Loucy (cell line): Measurements from ENCODE around the gene GPC5.

Experiments
- H2AFZ ChIP-seq: fragments of 200-600 bp; sonication (generic); 2 replicates; pipeline ENCODE4 v1.6.0; 2016; ENCODE audit warnings: antibody characterized with exemption, mild to moderate bottlenecking, low read length, moderate library complexity
- H3F3A ChIP-seq: fragments of 200-600 bp; 2 replicates; pipeline ENCODE4 v1.6.0; 2016; ENCODE audit warnings: antibody characterized with exemption, low read depth, mild to moderate bottlenecking
- H3K27me3 ChIP-seq: fragments of 200-600 bp; sonication (generic); 2 replicates; pipeline ENCODE4 v1.6.1; 2014; ENCODE audit warnings: low read length, mild to moderate bottlenecking; ENCODE audit not compliant: insufficient read depth, poor library complexity, severe bottlenecking
- H3K36me3 ChIP-seq: fragments of 200-600 bp; sonication (generic); 2 replicates; pipeline ENCODE4 v1.6.1; 2016; ENCODE audit warnings: low read length; ENCODE audit not compliant: insufficient read depth
- H3K4me1 ChIP-seq: fragments of 200-600 bp; sonication (generic); 2 replicates; pipeline ENCODE4 v1.5.1; 2014; ENCODE audit warnings: low read length, mild to moderate bottlenecking; ENCODE audit not compliant: insufficient read depth, poor library complexity, severe bottlenecking
- H3K4me2 ChIP-seq: fragments of 200-600 bp; sonication (generic); 2 replicates; pipeline ENCODE4 v1.6.0; 2014; ENCODE audit warnings: antibody characterized with exemption, low read length, low read depth, mild to moderate bottlenecking; ENCODE audit not compliant: poor library complexity, severe bottlenecking
- H3K4me3 ChIP-seq: fragments of 200-600 bp; sonication (generic); 2 replicates; pipeline ENCODE4 v1.5.1; 2014; ENCODE audit warnings: low read length, mild to moderate bottlenecking, mixed read lengths; ENCODE audit not compliant: poor library complexity, severe bottlenecking
- H3K79me2 ChIP-seq: fragments of 200-600 bp; sonication (generic); 2 replicates; pipeline ENCODE4 v1.6.1; 2014; ENCODE audit warnings: low read length; ENCODE audit not compliant: insufficient read depth
- H3K9ac ChIP-seq: fragments of 200-600 bp; sonication (generic); 2 replicates; pipeline ENCODE4 v1.6.0; 2014; ENCODE audit warnings: mild to moderate bottlenecking, low read depth, low read length, moderate library complexity; ENCODE audit not compliant: poor library complexity, severe bottlenecking
- H3K9me2 ChIP-seq: fragments of 200-600 bp; sonication (generic); replicated peaks from 2 replicates; pipeline ENCODE4 v1.6.1; 2016; ENCODE audit warnings: low read depth, low read length, mixed read lengths
- H3K9me3 ChIP-seq: fragments of 200-600 bp; sonication (generic); 2 replicates; pipeline ENCODE4 v1.6.1; 2014; ENCODE audit warnings: mild to moderate bottlenecking, antibody characterized with exemption, low read length, low read depth; ENCODE audit not compliant: insufficient read depth
- H4K20me1 ChIP-seq: fragments of 200-600 bp; sonication (generic); 2 replicates; pipeline ENCODE4 v1.6.0; 2014; ENCODE audit warnings: antibody characterized with exemption, low read length, mild to moderate bottlenecking; ENCODE audit not compliant: insufficient read depth, poor library complexity, severe bottlenecking
- CTCF ChIP-seq: fragments of 200-600 bp; sonication (generic); conservative IDR thresholded peaks from 2 replicates; pipeline ENCODE4 v1.5.1; 2014; ENCODE audit warnings: mild to moderate bottlenecking, antibody characterized with exemption, low read length
- EZH2phosphoT487 ChIP-seq: fragments of 200-600 bp; IDR thresholded peaks from 2 replicates; pipeline ENCODE4 v1.6.1; 2018; ENCODE audit warnings: antibody characterized with exemption, mild to moderate bottlenecking, moderate library complexity, borderline replicate concordance

GPC5 gene

DNA sequence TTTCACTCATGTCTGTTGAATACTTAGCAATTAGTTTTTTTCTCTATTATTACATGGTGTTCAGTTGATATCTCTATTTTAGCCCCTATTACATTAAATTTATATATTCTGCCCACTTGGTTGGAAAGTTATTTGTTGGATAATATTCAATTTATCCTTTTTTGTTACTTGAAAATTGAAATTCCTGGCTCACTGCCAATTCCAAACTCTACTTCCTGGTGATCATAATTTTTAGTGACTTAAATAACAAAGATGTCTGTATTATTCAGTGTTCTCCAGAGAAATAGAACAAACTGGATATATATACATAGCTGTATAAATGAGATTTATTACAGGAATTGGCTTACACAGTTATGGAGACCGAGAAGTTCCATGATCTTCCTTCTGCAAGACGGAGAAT, 93.6 kb downstream of the GPC5 start:
- Histone ChIP-seq H3K9me3 (no peaks in the 10 kb centered on the region; the same call in 1 of the 2 replicates), H4K20me1 (no peaks in the 10 kb centered on the region), H3K27me3 (no peaks in the 10 kb centered on the region), H3K4me2 (no peak overlapping the region), H3K36me3 (no peaks in the 10 kb centered on the region), H3K9me2 (no peaks in the 10 kb centered on the region), H3F3A (no peaks in the 10 kb centered on the region), H3K79me2 (no peaks in the 10 kb centered on the region), H3K4me3 (no peak overlapping the region), H3K4me1 (no peaks in the 10 kb centered on the region), H2AFZ (no peak overlapping the region), H3K9ac (no peak overlapping the region)
- TF ChIP-seq EZH2phosphoT487 (no peak), CTCF (no peak)

- no peaks in the 10 kb centered on the region; the same call in 1 of the 2 replicates for H3K9me3 ChIP-seq
- TF ChIP-seq EZH2phosphoT487 (no peak), CTCF (no peak)
- H3K36me3 ChIP-seq, result no peaks in the 10 kb centered on the region
- no peak overlapping the region for H2AFZ ChIP-seq
- H4K20me1 ChIP-seq, result no peaks in the 10 kb centered on the region
- H3K4me1 ChIP-seq, result no peaks in the 10 kb centered on the region
- no peaks in the 10 kb centered on the region for H3K9me2 ChIP-seq
- no peak overlapping the region for H3K4me3 ChIP-seq
- H3K9ac ChIP-seq, result no peak overlapping the region
- H3F3A ChIP-seq, result no peaks in the 10 kb centered on the region
- H3K79me2 ChIP-seq, result no peaks in the 10 kb centered on the region
- H3K4me2 ChIP-seq, result no peak overlapping the region
- H3K27me3 ChIP-seq, result no peaks in the 10 kb centered on the region
These were observed 95.0 kb downstream of the GPC5 start for GRCh38 chr13:91493442-91493841.

DNA sequence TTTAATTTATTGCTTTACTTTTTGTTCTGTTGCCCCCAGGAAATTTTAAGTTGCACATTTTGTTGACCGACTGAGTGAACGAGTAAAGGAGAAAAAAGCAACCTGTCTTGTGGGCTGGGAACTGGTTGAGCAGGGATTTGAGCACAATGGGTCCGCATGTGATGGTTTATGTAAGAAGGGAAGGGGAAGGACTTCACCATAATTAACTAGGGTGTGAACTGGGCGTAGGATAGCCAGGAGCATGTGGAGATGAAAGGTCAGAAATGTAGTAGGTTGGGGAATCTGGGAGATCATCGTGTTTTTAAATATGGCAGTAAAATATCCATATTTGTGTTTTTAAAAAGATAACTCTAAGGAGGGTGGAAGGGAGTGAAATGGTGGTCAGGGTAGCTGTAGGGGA, 99.9 kb downstream of the GPC5 start:
- H4K20me1 ChIP-seq, result no peaks in the 10 kb centered on the region
- H3K9me2 ChIP-seq, result no peaks in the 10 kb centered on the region
- no peaks in the 10 kb centered on the region for H3F3A ChIP-seq
- H3K27me3 ChIP-seq, result no peaks in the 10 kb centered on the region
- no peak overlapping the region for H3K4me2 ChIP-seq
- H3K79me2 ChIP-seq, result no peaks in the 10 kb centered on the region
- no peaks in the 10 kb centered on the region for H3K36me3 ChIP-seq
- no peak overlapping the region for H3K4me3 ChIP-seq
- H3K4me1 ChIP-seq, result no peaks in the 10 kb centered on the region
- no peak overlapping the region for H3K9ac ChIP-seq
- no peaks in the 10 kb centered on the region; the same call in 1 of the 2 replicates for H3K9me3 ChIP-seq
- TF ChIP-seq EZH2phosphoT487 (no peak), CTCF (no peak)
- no peak overlapping the region for H2AFZ ChIP-seq
